GM13977 (cell line): Measurements from ENCODE around the gene CAMSAP2.

Experiments
- DNase-seq: peaks from one replicate; pipeline ENCODE4 v3.0.0; 2012; ENCODE audit warnings: low spot score
- CTCF ChIP-seq: IDR thresholded peaks from 2 replicates; pipeline ENCODE4 v1.5.1; 2012; ENCODE audit warnings: mild to moderate bottlenecking, control low read depth; ENCODE audit not compliant: insufficient read depth; ENCODE audit errors: extremely low read depth, missing control alignments
- in situ Hi-C: fragments of 300-500 bp; cut with MboI; formaldehyde crosslinking; loops from one replicate; pipeline ENCODE4 v1.12.0; 2022; ENCODE audit warnings: low sequenced_read_pairs, low pct_unique_long_range_greater_than_20kb, mixed read lengths, inconsistent platforms; ENCODE audit not compliant: unreplicated experiment

CAMSAP2 gene

GRCh38 chr1:200872446-200873115, 133.9 kb downstream of the CAMSAP2 start, which contains the start of gene GPR25:
Gene GPR25 (plus strand): TSS chr1:200872981. CDS start chr1:200873038, 57 bp downstream.
- in situ Hi-C loops, result no loop called here
- TF ChIP-seq CTCF, result no peak

GRCh38 chr1:200873116-200873670, 134.5 kb downstream of the CAMSAP2 start:
- in situ Hi-C loops, result no loop called here
- no peak for TF ChIP-seq CTCF
- DNase-seq, result no peak

More at GRCh38 chr1:200872446-200873115, 133.9 kb downstream of the CAMSAP2 start, which contains the start of gene GPR25:
- DNase-seq, result peak; percentile 14

- peak; percentile 21 for DNase-seq
- TF ChIP-seq CTCF, result peak; percentile 13
- in situ Hi-C loops, result no loop called here
These were observed 135.1 kb downstream of the CAMSAP2 start for GRCh38 chr1:200873671-200874397.

GRCh38 chr1:200874694-200875093, 136.0 kb downstream of the CAMSAP2 start:
- in situ Hi-C loops, result no loop called here
- TF ChIP-seq CTCF, result no peak
- DNase-seq, result no peak

- in situ Hi-C loops, result no loop called here
- no peak for TF ChIP-seq CTCF
- no peak for DNase-seq
These were observed 136.7 kb downstream of the CAMSAP2 start for GRCh38 chr1:200875416-200875815.

GRCh38 chr1:200877010-200877409, 138.3 kb downstream of the CAMSAP2 start:
- DNase-seq, result no peak
- in situ Hi-C loops, result no loop called here
- TF ChIP-seq CTCF, result no peak
